PC-9 (cell line): ENCODE measurements around the gene MTG2. TPM values are rescaled to one million over a fixed set of nuclear protein-coding genes. Genes with fewer than 3 reads are reported as not detected.

Experiments
- BruUV-seq: library from RNA; stranded (reverse); fragments of 400-500 nt; replicated peaks from 2 replicates; lab custom pipeline; 2021; lab: Mats Ljungman, UMichigan
- CTCF ChIA-PET: fragments of 300-600 bp; sonication (Branson Sonifier 250); formaldehyde crosslinking; loops from one replicate; lab custom pipeline; 2022; ENCODE audit warnings: antibody characterized with exemption; lab: Charles Lee
- POLR2A ChIA-PET: fragments of 300-600 bp; sonication (Branson Sonifier 250); formaldehyde crosslinking; loops from one replicate; lab custom pipeline; 2022; ENCODE audit warnings: antibody characterized with exemption; ENCODE audit not compliant: unreplicated experiment; lab: Charles Lee
- DNase-seq, 2 experiments: peaks; one replicate each; pipeline versions ENCODE4 v3.0.0 to v3.0.0-alpha.2; 2015 to 2022; ENCODE audit warnings: mixed read lengths in 1 of 2
- H2AFZ ChIP-seq: fragments of 200-600 bp; sonication (generic); 2 replicates; pipeline ENCODE4 v1.8.1; 2017; ENCODE audit warnings: antibody characterized with exemption
- H3F3A ChIP-seq: fragments of 200-600 bp; sonication (generic); 2 replicates; pipeline ENCODE4 v1.8.1; 2017; ENCODE audit warnings: antibody characterized with exemption, mild to moderate bottlenecking, low read depth; ENCODE audit not compliant: insufficient read depth
- H3K27ac ChIP-seq: fragments of 200-600 bp; sonication (generic); 2 replicates; pipeline ENCODE4 v1.6.1; 2016; ENCODE audit warnings: mixed run types
- H3K27me3 ChIP-seq: fragments of 200-600 bp; sonication (generic); 2 replicates; pipeline ENCODE4 v1.6.1; 2016; ENCODE audit warnings: low read depth, mixed run types; ENCODE audit not compliant: insufficient read depth
- H3K36me3 ChIP-seq: fragments of 200-600 bp; sonication (generic); 2 replicates; pipeline ENCODE4 v1.6.1; 2016; ENCODE audit warnings: low read depth, mixed run types
- H3K4me1 ChIP-seq: fragments of 200-600 bp; sonication (generic); replicated peaks from 2 replicates; pipeline ENCODE4 v1.6.1; 2016; ENCODE audit warnings: mixed run types; ENCODE audit not compliant: insufficient read depth
- H3K4me2 ChIP-seq: fragments of 200-600 bp; sonication (generic); 2 replicates; pipeline ENCODE4 v1.6.1; 2017; ENCODE audit warnings: mixed run types
- H3K4me3 ChIP-seq: fragments of 200-600 bp; sonication (generic); 2 replicates; pipeline ENCODE4 v1.6.1; 2016; ENCODE audit warnings: mixed run types
- H3K79me2 ChIP-seq: fragments of 200-600 bp; sonication (generic); 2 replicates; pipeline ENCODE4 v1.6.1; 2017; ENCODE audit warnings: low read depth, mixed run types
- H3K9me2 ChIP-seq: fragments of 200-600 bp; sonication (generic); 2 replicates; pipeline ENCODE4 v1.8.1; 2017; ENCODE audit warnings: mild to moderate bottlenecking; ENCODE audit not compliant: insufficient read depth
- H3K9me3 ChIP-seq: fragments of 200-600 bp; sonication (generic); 2 replicates; pipeline ENCODE4 v1.8.1; 2016; ENCODE audit warnings: low read depth; ENCODE audit not compliant: insufficient read depth
- H4K20me1 ChIP-seq: fragments of 200-600 bp; sonication (generic); 2 replicates; pipeline ENCODE4 v1.8.1; 2017; ENCODE audit not compliant: insufficient read depth
- EZH2 ChIP-seq: fragments of 200-600 bp; sonication (generic); IDR thresholded peaks from 2 replicates; pipeline ENCODE4 v1.8.0; 2017; ENCODE audit warnings: antibody characterized with exemption, low read depth
- intact Hi-C: fragments of 100-400 bp; cut with micrococcal nuclease; formaldehyde crosslinking; loops from one replicate; pipeline ENCODE4 v1.10.0; 2022; ENCODE audit not compliant: unreplicated experiment
- total RNA-seq: library from RNA; stranded (reverse); gene quantifications from 2 replicates; pipeline ENCODE4 v1.2.3, GENCODE V29; 2021
- TF ChIP-seq, protein P1 (sequence below): fragments of 200-600 bp; sonication (generic); conservative IDR thresholded peaks from 2 replicates; pipeline ENCODE4 v1.6.1; 2017; ENCODE audit warnings: mixed run types, antibody characterized with exemption, mild to moderate bottlenecking, moderate library complexity

MTG2 gene
- total RNA-seq, 1 experiment from 2014 or later: 58.1 TPM

DNA sequence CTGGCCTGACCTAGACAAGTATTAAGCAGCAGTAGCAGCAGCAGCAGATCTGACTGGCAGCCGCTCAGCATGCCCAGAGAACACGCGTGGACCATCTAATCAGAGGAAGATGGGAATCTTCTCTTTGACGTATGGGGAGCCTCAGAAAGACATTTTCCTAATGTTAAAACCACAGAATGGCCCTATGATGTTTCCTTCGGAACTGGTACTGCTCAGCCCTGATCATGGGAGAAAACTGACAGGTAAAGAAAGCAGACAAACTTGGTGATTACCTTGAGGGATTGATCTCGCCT is 45.8 kb upstream of the MTG2 start:
- intact Hi-C loops: loop anchor here (1.0 to 5.0 kb wide), 3 partner anchors 75 to 270 kb away; partner anchors contain the start of gene CABLES2
- Histone ChIP-seq H2AFZ (no peak overlapping the region), H3K4me3 (no peak overlapping the region), H3K27ac (no peak overlapping the region), H3K27me3 (no peaks in the 10 kb centered on the region), H3F3A (peaks cover 58% of the 10 kb centered on the region), H3K79me2 (peaks cover 31% of the 10 kb centered on the region), H3K4me1 (peaks cover 15% of the 10 kb centered on the region), H3K9me2 (no peaks in the 10 kb centered on the region), H3K9me3 (no peaks in the 10 kb centered on the region), H3K4me2 (no peak overlapping the region), H3K36me3 (peaks cover 50% of the 10 kb centered on the region), H4K20me1 (peaks cover 67% of the 10 kb centered on the region)
- CTCF ChIA-PET: interaction anchor here (1.1 kb wide), 1 partner anchor 126 kb away, joined by 3 read pairs; no protein-coding TSS in a partner anchor
- POLR2A ChIA-PET: no interaction called here
- DNase-seq: no peak
- no TSS peak for BruUV-seq
- no peak for TF ChIP-seq EZH2
- TF ChIP-seq, protein P1, sequence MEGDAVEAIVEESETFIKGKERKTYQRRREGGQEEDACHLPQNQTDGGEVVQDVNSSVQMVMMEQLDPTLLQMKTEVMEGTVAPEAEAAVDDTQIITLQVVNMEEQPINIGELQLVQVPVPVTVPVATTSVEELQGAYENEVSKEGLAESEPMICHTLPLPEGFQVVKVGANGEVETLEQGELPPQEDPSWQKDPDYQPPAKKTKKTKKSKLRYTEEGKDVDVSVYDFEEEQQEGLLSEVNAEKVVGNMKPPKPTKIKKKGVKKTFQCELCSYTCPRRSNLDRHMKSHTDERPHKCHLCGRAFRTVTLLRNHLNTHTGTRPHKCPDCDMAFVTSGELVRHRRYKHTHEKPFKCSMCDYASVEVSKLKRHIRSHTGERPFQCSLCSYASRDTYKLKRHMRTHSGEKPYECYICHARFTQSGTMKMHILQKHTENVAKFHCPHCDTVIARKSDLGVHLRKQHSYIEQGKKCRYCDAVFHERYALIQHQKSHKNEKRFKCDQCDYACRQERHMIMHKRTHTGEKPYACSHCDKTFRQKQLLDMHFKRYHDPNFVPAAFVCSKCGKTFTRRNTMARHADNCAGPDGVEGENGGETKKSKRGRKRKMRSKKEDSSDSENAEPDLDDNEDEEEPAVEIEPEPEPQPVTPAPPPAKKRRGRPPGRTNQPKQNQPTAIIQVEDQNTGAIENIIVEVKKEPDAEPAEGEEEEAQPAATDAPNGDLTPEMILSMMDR: peak; percentile 51

DNA sequence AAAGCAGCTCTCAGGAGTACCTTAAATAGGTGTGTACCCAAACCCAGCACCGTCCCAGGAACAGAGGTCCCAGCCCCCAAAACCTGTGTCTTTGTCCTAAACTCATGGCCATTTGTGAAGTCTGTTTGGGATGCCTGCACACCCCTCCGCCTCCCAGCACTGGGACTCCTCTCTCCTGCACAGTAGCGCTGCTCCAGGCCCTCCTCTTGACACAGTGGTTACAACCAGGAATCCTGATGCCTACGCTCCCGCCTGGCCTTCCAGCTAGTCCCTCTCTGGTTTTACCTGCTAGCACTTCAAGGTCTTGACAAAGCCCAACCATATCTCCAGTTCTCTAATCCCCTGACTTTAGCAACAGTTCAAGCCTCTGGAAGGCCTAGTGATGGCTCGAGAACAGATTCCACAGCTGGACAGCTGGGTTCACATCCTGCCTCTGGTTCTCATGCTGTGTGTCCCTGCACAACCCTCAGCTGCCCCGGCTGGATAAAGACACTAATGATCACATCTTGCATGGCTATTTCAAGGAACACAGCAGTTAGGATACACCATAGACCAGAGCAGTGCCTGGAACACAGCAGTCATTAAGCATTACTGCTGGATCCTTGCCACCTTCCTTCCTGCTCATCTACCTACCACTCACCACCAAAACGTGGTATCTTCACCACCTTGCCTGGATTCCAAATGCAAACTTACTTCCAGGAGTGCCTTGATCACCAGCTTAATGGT is 45.2 kb upstream of the MTG2 start:
- H3K27me3 ChIP-seq: no peaks in the 10 kb centered on the region
- H2AFZ ChIP-seq: no peak overlapping the region
- no peaks in the 10 kb centered on the region for H3K9me3 ChIP-seq
- H3K9me2 ChIP-seq: no peaks in the 10 kb centered on the region
- peaks cover 15% of the 10 kb centered on the region for H3K4me1 ChIP-seq
- H4K20me1 ChIP-seq: peaks cover 72% of the 10 kb centered on the region
- CTCF ChIA-PET: interaction anchor here (0.7 kb wide), 1 partner anchor 22 kb away, joined by 13 read pairs; no protein-coding TSS in a partner anchor
- POLR2A ChIA-PET: no interaction called here
- no peak overlapping the region for H3K4me3 ChIP-seq
- no TSS peak for BruUV-seq
- peaks cover 37% of the 10 kb centered on the region for H3K79me2 ChIP-seq
- no peak for TF ChIP-seq EZH2
- TF ChIP-seq, protein P1: no peak
- no peak overlapping the region for H3K27ac ChIP-seq
- intact Hi-C loops: loop anchor here (1.0 to 5.0 kb wide), 3 partner anchors 75 to 270 kb away; partner anchors contain the start of gene CABLES2
- DNase-seq: no peak
- H3K4me2 ChIP-seq: no peak overlapping the region
- H3F3A ChIP-seq: peaks cover 62% of the 10 kb centered on the region
- H3K36me3 ChIP-seq: peaks cover 46% of the 10 kb centered on the region

DNA sequence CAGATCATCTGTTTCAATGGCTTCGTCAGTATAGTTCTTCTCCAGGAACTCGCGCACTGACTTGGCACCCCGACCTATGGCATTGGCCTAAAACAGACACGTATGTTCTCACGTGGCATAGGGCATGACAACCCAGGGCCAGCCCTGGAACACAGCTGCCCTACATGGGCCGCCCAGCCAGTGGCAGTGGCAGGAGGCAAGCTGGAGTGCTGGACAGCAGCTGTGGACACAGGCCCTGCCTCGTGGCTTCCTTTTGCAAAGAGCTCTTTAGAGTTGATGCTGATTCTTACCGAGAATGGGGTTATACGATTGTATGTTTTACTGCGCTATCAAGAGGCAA is 44.7 kb upstream of the MTG2 start:
- Histone ChIP-seq H3K27ac (no peak overlapping the region), H3K27me3 (no peaks in the 10 kb centered on the region), H3K36me3 (peaks cover 43% of the 10 kb centered on the region), H3K9me3 (no peaks in the 10 kb centered on the region), H4K20me1 (peaks cover 71% of the 10 kb centered on the region), H3K4me3 (no peak overlapping the region), H3F3A (peaks cover 60% of the 10 kb centered on the region), H3K4me2 (no peak overlapping the region), H3K9me2 (no peaks in the 10 kb centered on the region), H3K4me1 (peaks cover 15% of the 10 kb centered on the region), H2AFZ (no peak overlapping the region), H3K79me2 (peaks cover 39% of the 10 kb centered on the region)
- TF ChIP-seq, protein P1: no peak
- no peak for TF ChIP-seq EZH2
- BruUV-seq: no TSS peak
- DNase-seq: no peak
- ChIA-PET POLR2A (no interaction called here), CTCF (interaction anchor here (0.6 to 0.7 kb wide), 2 partner anchors 14 to 22 kb away, joined by 13 to 23 read pairs; no protein-coding TSS in a partner anchor)
- intact Hi-C loops: loop anchor here (5.0 kb wide), 2 partner anchors 76 to 269 kb away; partner anchors contain the start of gene CABLES2
